ENCODE data around the gene ZNF521.

ZNF521 gene

DNA sequence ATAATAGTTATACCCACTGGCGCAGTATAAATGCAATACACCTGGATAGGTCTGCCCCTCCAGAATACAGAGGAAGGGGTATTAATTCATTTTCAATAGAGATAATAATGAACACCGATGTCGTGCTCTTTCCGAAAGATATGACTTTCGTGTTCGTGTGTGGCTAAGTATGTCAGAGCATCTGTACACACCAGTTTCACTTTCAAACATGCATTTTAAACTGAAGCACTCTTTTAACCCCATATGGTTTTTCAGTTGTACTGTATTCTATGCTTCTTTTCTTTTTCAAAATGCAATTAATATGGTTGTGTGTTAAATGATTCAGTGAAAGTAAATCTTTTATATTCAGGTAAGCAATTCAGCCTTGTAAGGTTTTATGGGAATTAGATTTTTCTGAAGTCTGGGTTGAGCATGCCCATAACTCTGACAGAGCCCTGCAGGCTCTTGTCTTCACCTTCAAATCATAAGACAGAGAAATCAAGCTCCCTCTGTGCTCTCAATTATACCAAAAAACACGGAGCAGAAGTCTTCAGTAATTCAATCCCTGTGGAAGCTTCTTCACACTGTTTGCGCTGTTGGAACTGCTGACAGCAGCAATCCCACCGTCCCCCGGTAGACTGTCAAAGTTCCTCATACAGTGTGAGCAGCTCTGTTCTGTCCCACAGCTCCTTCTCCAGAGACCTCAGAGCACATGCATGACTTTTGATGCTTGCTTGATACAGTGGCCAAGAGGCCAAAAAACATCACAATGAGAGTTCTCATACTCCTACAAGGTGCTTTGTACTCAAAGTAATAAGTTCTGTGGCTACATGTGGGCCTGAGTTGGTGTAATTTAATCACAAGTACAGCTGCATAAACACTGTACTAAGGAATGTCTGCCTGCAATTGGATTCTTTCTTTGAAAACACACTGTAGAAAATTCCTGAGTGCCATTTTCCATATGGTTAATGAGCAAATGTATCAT lies 186.8 kb downstream of the ZNF521 start:
- DNase-seq, result peak; percentile 73

DNA sequence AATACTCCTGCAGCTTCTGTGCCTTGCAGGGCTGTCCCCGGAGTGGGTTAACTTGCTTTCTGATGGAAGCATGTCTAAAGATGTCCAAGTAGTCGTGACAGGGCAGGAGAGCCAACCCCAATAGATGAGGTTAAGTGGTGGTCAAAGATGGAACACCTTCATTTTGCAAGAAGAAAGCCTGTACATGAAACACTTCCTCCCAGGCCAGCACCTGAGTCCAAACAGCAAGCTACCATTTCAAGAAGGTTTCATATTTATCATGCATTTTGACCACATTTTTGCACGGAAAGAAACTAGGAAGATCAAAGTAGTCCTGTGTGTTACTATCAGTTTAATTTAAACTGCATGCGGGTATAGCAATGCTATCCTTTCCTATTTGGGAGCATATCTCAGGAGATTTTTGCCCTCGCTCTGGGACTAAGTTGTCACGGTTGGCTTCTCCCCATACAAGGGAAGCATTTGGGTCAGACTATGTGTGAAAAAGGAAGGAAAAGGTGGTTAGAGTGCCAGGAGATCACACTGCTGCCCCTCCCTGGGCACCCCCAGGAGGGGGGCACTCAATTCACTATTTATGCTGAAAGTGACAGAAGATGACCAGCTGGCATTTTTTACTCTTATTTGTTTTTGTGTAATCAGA lies 187.6 kb downstream of the ZNF521 start:
- peak; percentile 47 for DNase-seq

DNA sequence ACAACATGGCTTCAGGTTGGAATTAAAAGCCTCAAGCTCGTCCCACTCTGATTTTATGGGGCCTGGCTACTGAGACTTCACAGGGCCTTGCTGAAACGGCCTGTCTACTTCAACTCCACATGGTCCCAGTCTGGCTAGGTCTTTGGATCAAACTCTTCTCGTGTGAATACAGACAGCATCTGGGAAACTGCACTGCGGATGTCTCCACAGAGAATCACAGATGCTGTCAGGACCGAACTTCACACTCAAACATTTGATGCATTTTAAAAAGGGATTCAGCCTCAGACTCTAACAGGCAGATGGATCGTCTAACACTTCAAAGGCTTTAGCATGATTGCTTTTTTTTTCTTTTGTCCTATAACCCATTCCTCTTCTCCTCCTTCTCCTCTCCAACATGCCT lies 198.5 kb downstream of the ZNF521 start:
- DNase-seq, result no peak

DNA sequence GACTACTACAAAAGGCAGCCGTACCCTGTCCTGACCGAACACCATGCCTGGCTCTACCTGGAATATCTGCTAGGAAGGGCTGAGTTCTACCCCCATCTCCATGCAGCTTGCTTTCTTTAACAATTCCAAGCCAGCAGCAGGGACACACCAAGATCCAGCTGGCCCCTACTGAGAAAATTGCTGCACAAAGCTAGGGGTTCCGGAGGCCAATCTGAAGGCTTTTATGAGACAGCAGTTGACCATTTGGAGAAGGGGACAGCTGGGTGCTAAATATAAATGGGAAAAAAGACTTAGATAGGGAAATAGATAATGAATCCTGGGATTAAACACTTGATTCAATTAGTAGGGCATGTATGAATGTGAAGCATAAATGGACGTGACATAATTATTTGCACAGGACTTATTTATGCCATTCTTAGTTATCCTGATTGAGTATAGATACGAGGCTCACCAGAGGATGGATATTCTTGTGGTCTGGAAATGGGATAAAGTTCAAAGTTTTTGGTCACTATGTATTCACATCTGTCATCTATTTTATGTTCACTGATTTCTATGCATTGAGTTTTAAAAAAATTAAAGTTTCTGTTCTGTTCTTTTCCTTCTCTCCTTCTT lies 204.0 kb downstream of the ZNF521 start:
- no peak for DNase-seq

DNA sequence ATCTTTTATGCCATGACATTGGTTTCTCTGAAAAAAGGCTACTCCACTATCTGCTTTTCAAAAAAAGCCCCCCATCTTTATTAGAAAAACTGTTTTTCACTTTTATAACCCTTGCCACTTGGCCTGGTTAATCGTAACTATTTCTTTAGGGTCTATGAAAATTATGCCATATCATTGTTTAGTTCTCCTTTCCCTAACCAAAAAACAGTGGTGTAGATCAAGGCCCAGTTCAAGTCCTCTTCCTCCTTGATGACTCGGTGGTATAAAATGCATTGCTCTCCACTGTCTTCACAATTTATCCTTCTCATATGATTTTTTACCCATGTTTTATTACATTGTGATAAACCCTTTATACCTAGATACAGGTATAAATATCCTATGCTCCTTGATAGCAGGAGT lies 205.5 kb downstream of the ZNF521 start:
- DNase-seq, result peak; percentile 57

DNA sequence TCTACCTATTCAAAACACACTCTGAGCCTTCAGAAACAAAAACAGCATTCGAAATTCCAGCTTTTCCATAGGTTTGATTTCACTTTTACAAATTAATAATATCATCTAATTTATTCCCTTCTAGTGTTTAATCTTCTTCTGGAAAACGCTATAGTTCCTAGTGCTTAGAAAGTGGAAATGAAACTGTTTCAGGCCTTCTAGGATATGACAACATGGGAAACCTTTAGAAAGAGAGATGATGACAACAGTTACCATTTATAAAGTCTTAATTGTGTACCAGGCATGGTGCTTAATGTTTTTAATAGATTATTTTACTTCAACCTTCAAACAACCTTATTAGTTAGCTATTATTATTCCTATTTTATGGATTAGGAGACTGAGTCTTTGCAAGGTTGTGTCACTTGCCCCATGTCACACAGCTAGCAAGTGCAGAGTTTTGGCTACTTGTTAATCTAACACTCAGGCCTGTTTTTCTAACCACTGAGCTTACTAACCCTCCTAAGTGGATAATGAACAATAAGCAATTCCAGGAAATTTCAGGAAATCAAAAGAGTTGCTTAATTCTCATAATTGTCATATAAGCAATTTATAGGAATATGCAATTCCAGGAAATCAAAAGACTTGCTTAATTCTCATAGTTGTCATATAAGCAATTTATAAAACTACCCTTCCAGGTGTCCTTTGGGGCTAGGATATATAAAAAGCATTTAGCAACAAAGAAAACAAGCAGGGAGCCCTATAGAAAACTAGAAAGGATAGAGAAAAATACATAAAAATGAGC lies 206.0 kb downstream of the ZNF521 start:
- peak; percentile 15 for DNase-seq

DNA sequence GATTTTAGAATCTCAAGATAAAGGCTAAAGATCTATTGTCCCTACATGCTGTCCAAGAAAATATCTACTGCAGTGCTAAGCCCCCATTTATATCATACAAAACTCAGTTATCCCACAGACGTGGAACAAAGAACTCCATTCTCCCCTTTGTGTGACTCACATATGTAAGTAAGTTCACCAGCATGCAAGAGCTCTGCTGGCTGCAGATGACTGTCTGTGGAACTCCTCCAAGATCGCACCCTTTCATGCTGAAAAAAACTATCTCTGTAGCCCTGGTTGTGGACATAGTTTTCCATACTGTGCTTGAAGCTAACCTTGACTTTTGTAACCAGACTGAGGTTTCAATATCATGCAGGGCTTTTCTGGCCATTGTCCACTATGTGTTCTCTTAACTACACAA lies 207.1 kb downstream of the ZNF521 start:
- DNase-seq, result no peak

DNA sequence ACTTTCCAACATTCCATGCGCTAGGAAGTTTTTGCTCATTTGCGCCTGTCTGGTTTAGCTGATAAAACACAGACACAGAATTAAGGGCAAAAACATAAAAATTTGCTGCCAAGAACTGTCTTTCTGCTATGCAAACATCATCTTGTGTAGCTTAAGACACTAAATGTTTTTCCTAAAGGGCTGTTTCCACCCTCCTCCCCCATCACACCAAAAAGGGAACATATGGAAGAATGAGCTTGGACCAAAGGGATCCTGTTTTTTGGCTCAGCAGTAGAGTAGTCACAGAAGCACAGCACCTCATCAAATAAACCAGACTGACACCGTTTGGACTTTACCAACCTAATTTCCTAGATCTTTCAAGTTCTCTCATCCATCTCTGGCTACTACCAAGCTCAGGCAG lies 210.1 kb downstream of the ZNF521 start:
- DNase-seq, result no peak

DNA sequence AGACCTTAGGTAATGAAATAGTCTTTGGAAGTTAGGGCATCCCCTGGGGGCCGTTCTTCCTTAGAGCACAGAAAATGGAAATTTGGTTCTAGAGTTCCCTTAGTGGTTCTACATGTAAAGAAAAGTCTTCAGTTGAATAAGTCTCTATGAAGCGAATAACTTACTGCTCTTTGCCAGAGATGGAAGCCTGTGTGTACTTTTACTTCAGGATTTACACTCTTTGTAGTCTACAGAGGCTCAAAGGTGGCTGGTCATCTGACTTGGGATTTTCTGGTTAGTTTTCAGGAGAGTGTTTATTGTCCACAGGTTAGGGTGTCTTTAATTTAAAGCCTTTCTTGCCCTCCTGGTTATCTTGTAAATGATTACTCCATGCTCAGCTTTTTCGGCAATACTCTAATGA lies 210.6 kb downstream of the ZNF521 start:
- no peak for DNase-seq

DNA sequence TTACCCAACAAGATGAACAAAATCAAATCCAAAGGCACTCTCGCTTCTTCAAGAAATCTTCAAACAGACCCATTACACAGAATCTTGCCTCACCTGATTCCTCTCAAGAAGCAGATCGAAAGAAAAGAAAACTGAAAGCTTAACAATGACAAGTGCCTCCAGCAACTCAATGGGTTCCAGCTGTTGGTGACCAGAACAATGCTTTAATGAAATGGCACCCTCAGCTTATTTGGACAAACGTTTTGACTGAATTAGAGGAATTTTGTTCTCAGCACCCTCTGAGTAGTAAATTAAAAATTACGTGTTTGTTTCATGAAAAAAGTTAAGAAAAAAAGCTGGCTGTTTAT lies 211.0 kb downstream of the ZNF521 start:
- DNase-seq, result no peak

DNA sequence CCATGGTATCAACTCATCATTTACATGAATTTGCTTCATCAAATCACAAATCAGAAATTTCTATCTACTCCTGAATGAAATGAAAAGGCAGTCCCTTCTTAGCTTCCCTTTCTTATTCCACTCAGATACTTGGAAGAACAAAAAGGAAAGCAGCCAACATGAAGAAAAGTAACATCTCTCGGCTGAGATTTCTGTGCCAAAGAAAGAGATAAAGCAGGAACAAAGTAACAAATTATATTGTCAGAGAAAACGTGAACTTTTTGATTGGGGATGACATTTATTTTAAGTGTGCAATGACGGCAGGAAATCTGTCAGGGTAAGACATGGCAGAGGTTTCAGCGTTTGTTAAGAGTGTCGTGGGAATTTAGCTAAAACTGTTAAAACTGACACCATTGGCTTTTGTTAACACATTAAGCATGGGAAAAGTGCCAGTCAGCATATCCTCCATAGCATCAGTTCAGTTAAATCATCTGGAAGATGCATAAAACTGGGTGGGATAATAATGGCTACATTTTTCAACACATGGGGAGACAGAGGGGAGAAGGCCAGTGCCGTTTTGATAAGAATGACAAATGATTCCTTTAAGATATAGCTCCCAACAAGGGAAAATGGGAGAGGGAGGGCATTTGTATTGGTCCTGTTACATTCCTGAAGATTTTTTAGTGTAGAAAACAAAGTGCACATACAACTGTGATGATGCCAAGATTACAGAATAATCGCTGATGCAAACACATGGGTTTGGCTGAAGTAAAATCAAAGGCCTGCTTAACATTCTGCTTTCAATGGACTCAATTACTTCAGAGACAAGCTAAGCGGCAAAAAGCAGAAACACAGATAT lies 211.6 kb downstream of the ZNF521 start:
- DNase-seq, result no peak

DNA sequence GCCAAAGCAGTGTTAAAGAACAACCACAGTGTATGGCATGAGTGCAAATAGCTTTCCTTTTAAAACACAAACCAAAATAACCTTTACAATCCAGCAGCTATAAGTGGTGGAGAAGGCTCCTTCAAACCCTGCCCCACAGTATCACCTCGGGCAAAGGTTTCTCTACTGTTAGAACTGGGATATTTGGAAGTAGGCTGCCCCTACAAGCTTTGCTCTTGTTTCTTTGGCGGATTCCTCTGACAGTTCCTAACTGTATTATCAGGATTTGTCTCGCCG lies 214.8 kb downstream of the ZNF521 start:
- DNase-seq, result no peak

DNA sequence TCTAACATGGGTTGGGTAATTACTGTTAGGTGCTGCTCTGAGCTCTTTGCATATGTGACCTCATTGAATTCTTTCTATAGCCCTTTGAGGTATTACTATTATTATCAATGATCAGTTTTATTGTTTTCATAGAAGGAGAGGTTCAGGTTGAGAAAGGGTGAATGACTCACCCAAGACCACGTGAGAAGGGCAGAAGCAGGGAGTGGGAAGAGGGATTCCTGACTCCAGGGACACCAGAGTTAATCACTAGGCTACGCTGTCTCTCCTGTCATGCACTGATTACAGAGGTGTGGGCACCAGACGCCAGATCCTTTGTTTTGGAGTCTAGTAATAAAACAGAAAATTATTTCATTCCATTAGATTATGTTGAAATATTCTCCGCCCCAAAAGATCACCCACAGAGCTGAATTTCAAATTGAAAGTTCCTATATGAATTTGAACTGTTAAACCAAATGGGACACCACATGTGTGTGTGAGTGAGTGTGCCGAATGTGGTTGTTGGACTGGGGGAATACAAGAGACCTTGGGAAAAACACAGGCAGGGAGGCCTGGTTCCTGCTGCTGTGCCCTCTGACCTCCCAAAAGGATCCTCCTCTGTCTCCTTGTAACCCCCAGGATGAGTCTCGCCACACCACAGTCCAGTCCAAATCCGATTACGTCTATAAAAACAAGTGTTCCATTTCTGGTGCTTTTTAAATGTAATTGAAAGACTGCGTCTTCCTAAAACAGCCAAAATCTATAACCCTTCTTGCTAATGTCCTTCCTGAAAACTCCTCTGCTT lies 215.4 kb downstream of the ZNF521 start:
- DNase-seq, result no peak

DNA sequence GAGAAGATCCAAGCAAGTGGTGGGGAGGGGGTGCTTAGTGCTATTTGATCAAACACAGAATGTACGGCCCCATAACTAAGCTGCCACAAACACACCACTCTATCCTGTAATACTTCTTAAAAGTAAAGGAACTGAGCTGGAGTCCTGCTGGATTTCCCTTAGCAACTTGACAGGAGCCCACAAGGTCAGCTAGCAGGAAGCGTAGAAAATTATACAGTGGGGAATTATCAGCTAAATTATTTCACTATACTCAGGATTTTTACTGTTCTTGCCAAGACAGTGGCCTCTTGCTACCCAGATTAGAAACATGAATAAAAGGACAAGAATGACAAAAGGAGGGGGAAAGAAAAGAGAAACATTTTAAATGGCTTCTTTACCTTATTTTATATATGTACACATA lies 217.1 kb downstream of the ZNF521 start:
- DNase-seq, result no peak

DNA sequence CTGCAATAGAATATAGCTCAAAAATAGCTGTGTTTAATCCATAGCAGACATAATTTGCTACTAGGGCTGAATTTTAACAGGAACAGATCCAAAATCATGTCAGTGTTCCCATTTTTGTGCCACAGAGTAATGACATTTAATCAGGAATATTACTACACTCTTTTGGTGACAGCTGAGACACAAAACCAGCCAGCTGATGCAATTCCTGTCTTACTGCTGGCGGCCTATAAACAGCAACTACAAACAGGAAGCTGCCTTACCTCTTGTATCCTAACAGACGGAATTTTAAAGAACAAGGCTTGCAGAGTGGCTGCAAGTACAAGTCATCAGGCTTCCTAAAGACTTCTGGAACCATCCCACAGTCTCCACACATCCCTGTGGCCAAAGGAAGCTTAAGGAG lies 218.1 kb downstream of the ZNF521 start:
- peak; percentile 19 for DNase-seq

DNA sequence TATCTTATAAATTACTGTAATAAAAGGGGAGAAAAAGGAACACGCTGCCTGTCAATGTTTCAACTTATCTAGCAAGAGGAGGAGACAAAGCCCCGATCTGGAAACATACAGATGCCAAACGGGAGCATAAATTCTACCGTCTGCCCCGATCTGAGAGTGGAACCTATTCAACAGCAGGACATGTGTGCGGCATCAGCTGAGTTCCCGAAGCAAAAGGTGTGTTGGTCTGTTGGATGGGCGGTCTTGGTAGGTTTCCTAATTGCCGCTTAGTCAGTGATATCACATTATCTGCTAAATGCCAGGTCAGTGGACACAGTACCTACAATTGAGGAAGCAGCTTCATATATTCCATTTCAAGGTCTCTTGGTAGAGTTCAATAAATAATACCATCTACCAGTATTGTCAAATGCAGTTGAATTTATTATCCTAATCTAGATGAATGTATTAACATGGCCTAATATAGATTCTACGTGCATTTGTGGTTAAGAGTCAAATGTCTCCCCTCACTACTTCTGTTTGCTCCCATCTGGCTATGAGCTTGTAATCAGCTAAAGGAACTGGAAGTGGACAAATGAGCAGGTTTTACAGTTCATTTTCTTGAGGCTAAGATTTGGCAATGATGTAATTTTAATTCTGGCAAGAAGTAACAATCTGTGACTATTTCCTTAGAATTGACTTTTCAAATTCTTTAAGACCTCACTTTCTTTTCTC lies 219.0 kb downstream of the ZNF521 start:
- no peak for DNase-seq

DNA sequence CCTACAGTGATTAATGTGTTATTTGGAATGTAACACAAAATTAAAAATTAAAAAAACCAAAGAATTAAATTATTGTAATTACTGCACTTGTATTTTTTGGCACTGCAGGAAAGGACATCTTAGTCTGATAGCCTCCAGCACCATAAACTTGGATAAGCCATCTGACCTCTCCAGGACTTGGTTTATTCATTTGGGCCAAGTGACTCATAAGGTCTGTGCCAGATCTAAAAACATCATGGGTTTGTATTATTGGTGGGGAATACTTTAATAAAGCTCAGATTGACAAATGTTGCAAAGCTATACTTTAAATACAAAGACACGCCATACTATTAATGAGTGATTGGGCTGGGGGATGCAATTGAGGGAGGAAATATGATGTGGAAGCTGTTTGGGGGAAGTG lies 225.2 kb downstream of the ZNF521 start:
- no peak for DNase-seq

DNA sequence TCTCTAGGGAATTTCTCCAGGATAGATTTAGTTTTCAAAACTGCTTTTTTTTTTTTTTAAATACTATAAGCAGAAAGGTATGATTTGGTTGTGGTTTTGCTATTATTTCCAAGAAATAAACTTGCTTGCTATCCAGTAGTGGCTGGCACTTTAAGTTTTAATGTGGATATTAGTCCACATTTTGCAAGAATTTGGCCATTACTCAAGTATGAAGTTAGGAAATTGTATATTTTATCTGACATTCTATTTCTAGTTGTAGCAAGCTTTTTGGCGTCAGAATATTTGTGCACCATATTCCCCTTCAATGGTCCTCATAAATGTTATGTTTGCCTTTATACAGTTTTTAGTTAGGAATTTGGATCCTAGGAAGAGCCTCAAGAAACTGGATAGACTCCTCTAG lies 226.3 kb downstream of the ZNF521 start:
- DNase-seq, result no peak

DNA sequence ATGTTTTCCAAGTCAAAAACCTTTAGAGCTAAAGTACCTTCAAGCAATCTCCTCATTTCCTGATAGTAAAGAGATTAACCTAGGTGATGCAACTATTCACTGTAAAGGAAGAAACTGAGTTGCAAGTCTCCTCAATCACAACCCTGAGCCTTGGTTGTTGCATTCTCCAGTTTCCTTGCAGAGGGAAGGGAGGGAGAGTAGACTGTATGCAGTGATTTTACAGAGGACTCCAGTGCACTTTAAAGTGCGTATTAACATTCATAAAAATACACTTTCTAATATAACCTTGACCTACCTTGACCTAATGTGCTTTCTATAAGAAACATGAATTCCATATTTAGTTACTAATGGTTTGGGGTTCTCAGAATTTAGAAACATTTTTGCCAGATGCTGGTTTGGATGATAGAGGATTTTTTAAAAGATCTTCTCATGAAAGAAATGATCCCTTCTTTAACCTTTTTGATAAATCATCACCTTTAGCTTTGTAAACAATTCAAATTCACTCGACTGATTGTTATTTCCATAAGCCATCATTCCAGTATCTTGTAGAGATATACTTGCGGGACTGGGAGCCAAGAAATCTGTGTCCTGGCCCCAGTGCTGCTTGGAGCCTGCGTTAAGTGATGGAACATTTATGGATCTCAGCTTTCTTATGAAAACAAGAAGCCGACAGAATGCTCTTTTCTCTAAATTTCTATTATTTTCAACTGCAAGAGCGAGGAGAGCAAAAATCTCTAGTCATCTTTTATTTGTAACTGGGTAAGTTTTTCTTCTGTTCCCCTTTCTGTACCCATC lies 228.3 kb downstream of the ZNF521 start:
- DNase-seq, result no peak

DNA sequence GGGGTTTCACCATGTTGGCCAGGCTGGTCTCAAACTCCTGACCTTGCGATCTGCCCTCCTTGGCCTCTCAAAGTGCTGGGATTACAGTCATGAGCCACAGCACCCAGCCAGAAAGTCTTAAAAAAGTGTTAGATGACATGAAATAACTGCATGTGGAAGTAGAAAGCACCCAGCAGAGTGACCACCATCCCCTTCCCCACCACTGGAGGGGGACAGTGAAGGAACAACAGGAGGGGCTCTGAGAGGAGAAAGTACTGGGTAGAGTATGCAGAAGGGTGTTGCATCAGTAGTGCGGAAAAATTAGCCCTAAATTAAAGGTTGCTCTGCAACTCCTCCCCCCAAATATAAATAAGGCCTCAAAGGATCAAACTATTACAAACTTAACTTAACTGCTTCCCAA lies 230.5 kb downstream of the ZNF521 start:
- DNase-seq, result peak; percentile 30
